ENCODE measurements around the gene SLC39A6.

DNA sequence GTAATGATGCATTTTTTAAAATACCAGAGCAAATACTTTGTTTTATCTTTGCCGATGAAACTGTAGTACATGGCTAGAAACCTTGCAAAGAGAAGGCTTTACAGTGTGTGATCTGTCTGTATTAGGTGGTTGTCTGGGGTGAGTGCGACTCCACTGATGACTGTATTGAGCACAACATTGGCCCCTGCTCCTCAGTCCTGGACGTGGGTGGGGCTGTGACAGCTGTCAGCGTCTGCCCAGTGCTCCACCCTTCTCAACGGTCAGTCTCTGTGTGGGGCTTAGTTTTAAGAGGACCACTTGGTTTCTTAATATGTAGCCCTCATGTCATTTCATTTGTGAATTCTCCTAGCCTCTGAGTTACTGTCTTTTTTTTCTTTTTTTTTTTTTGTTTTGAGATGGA, 40.8 kb upstream of the SLC39A6 start:
- TF ChIP-seq, protein P1, sequence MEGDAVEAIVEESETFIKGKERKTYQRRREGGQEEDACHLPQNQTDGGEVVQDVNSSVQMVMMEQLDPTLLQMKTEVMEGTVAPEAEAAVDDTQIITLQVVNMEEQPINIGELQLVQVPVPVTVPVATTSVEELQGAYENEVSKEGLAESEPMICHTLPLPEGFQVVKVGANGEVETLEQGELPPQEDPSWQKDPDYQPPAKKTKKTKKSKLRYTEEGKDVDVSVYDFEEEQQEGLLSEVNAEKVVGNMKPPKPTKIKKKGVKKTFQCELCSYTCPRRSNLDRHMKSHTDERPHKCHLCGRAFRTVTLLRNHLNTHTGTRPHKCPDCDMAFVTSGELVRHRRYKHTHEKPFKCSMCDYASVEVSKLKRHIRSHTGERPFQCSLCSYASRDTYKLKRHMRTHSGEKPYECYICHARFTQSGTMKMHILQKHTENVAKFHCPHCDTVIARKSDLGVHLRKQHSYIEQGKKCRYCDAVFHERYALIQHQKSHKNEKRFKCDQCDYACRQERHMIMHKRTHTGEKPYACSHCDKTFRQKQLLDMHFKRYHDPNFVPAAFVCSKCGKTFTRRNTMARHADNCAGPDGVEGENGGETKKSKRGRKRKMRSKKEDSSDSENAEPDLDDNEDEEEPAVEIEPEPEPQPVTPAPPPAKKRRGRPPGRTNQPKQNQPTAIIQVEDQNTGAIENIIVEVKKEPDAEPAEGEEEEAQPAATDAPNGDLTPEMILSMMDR (tag by site-specific recombination; IDR thresholded peaks at IDR 0.05), result no peak
- TF ChIP-seq, protein P2, sequence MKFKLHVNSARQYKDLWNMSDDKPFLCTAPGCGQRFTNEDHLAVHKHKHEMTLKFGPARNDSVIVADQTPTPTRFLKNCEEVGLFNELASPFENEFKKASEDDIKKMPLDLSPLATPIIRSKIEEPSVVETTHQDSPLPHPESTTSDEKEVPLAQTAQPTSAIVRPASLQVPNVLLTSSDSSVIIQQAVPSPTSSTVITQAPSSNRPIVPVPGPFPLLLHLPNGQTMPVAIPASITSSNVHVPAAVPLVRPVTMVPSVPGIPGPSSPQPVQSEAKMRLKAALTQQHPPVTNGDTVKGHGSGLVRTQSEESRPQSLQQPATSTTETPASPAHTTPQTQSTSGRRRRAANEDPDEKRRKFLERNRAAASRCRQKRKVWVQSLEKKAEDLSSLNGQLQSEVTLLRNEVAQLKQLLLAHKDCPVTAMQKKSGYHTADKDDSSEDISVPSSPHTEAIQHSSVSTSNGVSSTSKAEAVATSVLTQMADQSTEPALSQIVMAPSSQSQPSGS (tag by site-specific recombination; IDR thresholded peaks at IDR 0.05; ENCODE audit: low read depth), result no peak
